ENCODE data around the gene RAB3IL1. TPM values are rescaled to one million over a fixed set of nuclear protein-coding genes. Genes with fewer than 3 reads are reported as not detected.

Gene RAB3IL1
- total RNA-seq, 2 experiments from 2014 or later, result not detected

- Mint-ChIP-seq H3K27me3 (peaks cover 79% of the 10 kb centered on the region), H3K27ac (no peak overlapping the region), H3K4me3 (peak overlapping the region; percentile 75), H3K4me1 (ENCODE audit: low read depth) (peaks cover 15% of the 10 kb centered on the region), H3K36me3 (ENCODE audit: low read depth) (no peaks in the 10 kb centered on the region), H3K9me3 (no peaks in the 10 kb centered on the region)
- DNase-seq, result no peak
- no peak for TF ChIP-seq CTCF (IDR thresholded peaks at IDR 0.05)
- H3K9me3 ChIP-seq (ENCODE audit: control insufficient read depth in 1 of 2, insufficient read depth in 1 of 2, low read length in 2 of 2), result peaks cover 0 to 7% of the 10 kb centered on the region in 2 experiments
- POLR2A ChIA-PET, result no interaction called here
- H3K36me3 ChIP-seq (ENCODE audit: insufficient read depth, low read length), result no peaks in the 10 kb centered on the region
- no peak for ATAC-seq (ENCODE audit: poor library complexity)
- CTCF ChIA-PET, result interaction anchor here (0.8 kb wide), 1 partner anchor 19 kb away, joined by 3 read pairs; no protein-coding TSS in a partner anchor
- no peak overlapping the region for H3K4me3 ChIP-seq (ENCODE audit: low read length)
- intact Hi-C loops (cut with DNase I, micrococcal nuclease), result no loop called here
- H3K4me1 ChIP-seq (ENCODE audit: insufficient read depth, low read length), result peaks cover 13% of the 10 kb centered on the region
- no peak overlapping the region for H3K27ac ChIP-seq (ENCODE audit: low read depth in 1 of 2, low read length in 2 of 2)
- H3K27me3 ChIP-seq (ENCODE audit: control insufficient read depth in 1 of 2, insufficient read depth in 2 of 2, low read length in 2 of 2), result peaks cover 32 to 43% of the 10 kb centered on the region in 2 experiments
Observed at GRCh38 chr11:61918251-61918937, 1.0 kb upstream of the RAB3IL1 start.

- CTCF ChIA-PET, result interaction anchor here (2.2 kb wide), 1 partner anchor 165 kb away, joined by 7 read pairs; no protein-coding TSS in a partner anchor
- intact Hi-C loops (cut with DNase I, micrococcal nuclease), result no loop called here
- Mint-ChIP-seq H3K27me3 (peaks cover 85% of the 10 kb centered on the region), H3K9me3 (no peaks in the 10 kb centered on the region), H3K27ac (no peak overlapping the region), H3K4me3 (no peak overlapping the region), H3K36me3 (ENCODE audit: low read depth) (no peaks in the 10 kb centered on the region), H3K4me1 (ENCODE audit: low read depth) (peaks cover 15% of the 10 kb centered on the region)
- TF ChIP-seq CTCF (IDR thresholded peaks at IDR 0.05), result no peak
- POLR2A ChIA-PET, result no interaction called here
- Histone ChIP-seq H3K36me3 (ENCODE audit: insufficient read depth, low read length) (no peaks in the 10 kb centered on the region), H3K27me3 (ENCODE audit: control insufficient read depth in 1 of 2, insufficient read depth in 2 of 2, low read length in 2 of 2) (peaks cover 32 to 43% of the 10 kb centered on the region in 2 experiments), H3K27ac (ENCODE audit: low read depth in 1 of 2, low read length in 2 of 2) (no peak overlapping the region), H3K4me3 (ENCODE audit: low read length) (no peak overlapping the region), H3K9me3 (ENCODE audit: control insufficient read depth in 1 of 2, insufficient read depth in 1 of 2, low read length in 2 of 2) (peaks cover 0 to 7% of the 10 kb centered on the region in 2 experiments), H3K4me1 (ENCODE audit: insufficient read depth, low read length) (peaks cover 13% of the 10 kb centered on the region)
- DNase-seq (peak in 1 of 14 experiments; percentile 28), ATAC-seq (ENCODE audit: poor library complexity) (no peak)
Observed at GRCh38 chr11:61916737-61917333, 531 bp downstream of the RAB3IL1 start.

GRCh38 chr11:61914471-61915171 is 2.7 kb downstream of the RAB3IL1 start:
- Mint-ChIP-seq H3K4me1 (ENCODE audit: low read depth) (peaks cover 15% of the 10 kb centered on the region), H3K27me3 (peaks cover 77% of the 10 kb centered on the region), H3K36me3 (ENCODE audit: low read depth) (no peaks in the 10 kb centered on the region), H3K9me3 (no peaks in the 10 kb centered on the region), H3K4me3 (peak overlapping the region; percentile 13), H3K27ac (no peak overlapping the region)
- H3K36me3 ChIP-seq (ENCODE audit: insufficient read depth, low read length), result no peaks in the 10 kb centered on the region
- H3K4me3 ChIP-seq (ENCODE audit: low read length), result no peak overlapping the region
- CTCF ChIA-PET, result interaction anchor here (1.4 to 2.2 kb wide), 2 partner anchors 16 to 167 kb away, joined by 3 to 7 read pairs; no protein-coding TSS in a partner anchor
- peaks cover 29 to 34% of the 10 kb centered on the region in 2 experiments for H3K27me3 ChIP-seq (ENCODE audit: control insufficient read depth in 1 of 2, insufficient read depth in 2 of 2, low read length in 2 of 2)
- peaks cover 0 to 7% of the 10 kb centered on the region in 2 experiments for H3K9me3 ChIP-seq (ENCODE audit: control insufficient read depth in 1 of 2, insufficient read depth in 1 of 2, low read length in 2 of 2)
- H3K4me1 ChIP-seq (ENCODE audit: insufficient read depth, low read length), result peaks cover 13% of the 10 kb centered on the region
- intact Hi-C loops (cut with DNase I, micrococcal nuclease), result no loop called here
- H3K27ac ChIP-seq (ENCODE audit: low read depth in 1 of 2, low read length in 2 of 2), result no peak overlapping the region
- TF ChIP-seq CTCF (IDR thresholded peaks at IDR 0.05), result no peak
- DNase-seq (peak in 1 of 14 experiments; percentile 17), ATAC-seq (ENCODE audit: poor library complexity) (no peak)
- POLR2A ChIA-PET, result no interaction called here
